Neural cell (in vitro differentiated cells): ENCODE measurements around the gene MAMLD1. TPM values are rescaled to one million over a fixed set of nuclear protein-coding genes. Genes with fewer than 3 reads are reported as not detected.

ENCODE experiments used
- H2AFZ ChIP-seq: fragments of 200-600, 300-800 bp; sonication (generic), shearing (Covaris generic); 2 replicates; pipeline ENCODE4 v1.6.0; 2014; ENCODE audit warnings: low read depth, mild to moderate bottlenecking, antibody characterized with exemption, low read length, moderate library complexity
- H3F3A ChIP-seq: fragments of 200-600 bp; shearing (Covaris generic); 2 replicates; pipeline ENCODE4 v1.6.1; 2016; ENCODE audit warnings: mild to moderate bottlenecking, moderate library complexity, mixed read lengths, antibody characterized with exemption, low read length; ENCODE audit not compliant: insufficient read depth, poor library complexity, severe bottlenecking
- H3K27ac ChIP-seq: fragments of 200-600, 300-800 bp; sonication (generic), shearing (Covaris generic); 2 replicates; pipeline ENCODE4 v1.5.1; 2014; ENCODE audit warnings: mild to moderate bottlenecking, low read length, moderate library complexity
- H3K27me3 ChIP-seq: fragments of 300-800, 200-600 bp; sonication (generic), shearing (Covaris generic); 2 replicates; pipeline ENCODE4 v1.6.0; 2014; ENCODE audit warnings: mild to moderate bottlenecking, low read depth, low read length, moderate library complexity; ENCODE audit not compliant: insufficient read depth
- H3K36me3 ChIP-seq: fragments of 300-800, 200-600 bp; sonication (generic), shearing (Covaris generic); 2 replicates; pipeline ENCODE4 v1.5.1; 2014; ENCODE audit warnings: mild to moderate bottlenecking, antibody characterized with exemption, low read length, moderate library complexity; ENCODE audit not compliant: insufficient read depth
- H3K4me2 ChIP-seq: fragments of 300-800, 200-600 bp; sonication (generic), shearing (Covaris generic); 2 replicates; pipeline ENCODE4 v1.6.0; 2014; ENCODE audit warnings: mild to moderate bottlenecking, low read length
- H3K4me3 ChIP-seq: fragments of 300-800, 200-600 bp; sonication (generic), shearing (Covaris generic); 2 replicates; pipeline ENCODE4 v1.5.1; 2014; ENCODE audit warnings: mild to moderate bottlenecking, low read length, moderate library complexity
- H3K79me2 ChIP-seq: fragments of 200-600 bp; shearing (Covaris generic); replicated peaks from 2 replicates; pipeline ENCODE4 v1.6.0; 2014; ENCODE audit warnings: mild to moderate bottlenecking, low read length, moderate library complexity; ENCODE audit not compliant: insufficient read depth
- H3K9ac ChIP-seq: fragments of 300-800, 200-600 bp; sonication (generic), shearing (Covaris generic); 2 replicates; pipeline ENCODE4 v1.6.1; 2016; ENCODE audit warnings: mild to moderate bottlenecking, low read length, mixed read lengths
- H3K9me2 ChIP-seq: fragments of 200-600 bp; shearing (Covaris generic); 2 replicates; pipeline ENCODE4 v1.6.1; 2016; ENCODE audit warnings: mild to moderate bottlenecking, low read length, mixed read lengths; ENCODE audit not compliant: insufficient read depth
- H3K9me3 ChIP-seq: fragments of 200-600, 300-800 bp; sonication (generic), shearing (Covaris generic); 2 replicates; pipeline ENCODE4 v1.6.1; 2016; ENCODE audit warnings: mild to moderate bottlenecking, mixed run types, low read length, moderate library complexity, mixed read lengths
- H4K20me1 ChIP-seq: fragments of 200-600 bp; shearing (Covaris generic); 2 replicates; pipeline ENCODE4 v1.6.1; 2016; ENCODE audit warnings: mild to moderate bottlenecking, mixed run types; ENCODE audit not compliant: insufficient read depth
- CTCF ChIP-seq: fragments of 450-650 bp; IDR thresholded peaks from 2 replicates; pipeline ENCODE4 v1.5.1; 2014; ENCODE audit warnings: antibody characterized with exemption, mild to moderate bottlenecking, moderate library complexity; ENCODE audit not compliant: poor library complexity, severe bottlenecking
- EP300 ChIP-seq: fragments of 450-650 bp; conservative IDR thresholded peaks from 2 replicates; pipeline ENCODE4 v1.6.1; 2014; ENCODE audit warnings: antibody characterized with exemption, mild to moderate bottlenecking, moderate library complexity; ENCODE audit not compliant: poor library complexity, severe bottlenecking
- EZH2 ChIP-seq: fragments of 200-600, 300-800 bp; shearing (Covaris generic), sonication (generic); IDR thresholded peaks from 2 replicates; pipeline ENCODE4 v1.6.1; 2014; ENCODE audit warnings: antibody characterized with exemption, low read length, borderline replicate concordance, mild to moderate bottlenecking; ENCODE audit not compliant: insufficient read depth, poor library complexity, severe bottlenecking
- MXI1 ChIP-seq: fragments of 450-650 bp; conservative IDR thresholded peaks from 2 replicates; pipeline ENCODE4 v1.6.1; 2014; ENCODE audit warnings: antibody characterized with exemption, mild to moderate bottlenecking; ENCODE audit not compliant: poor library complexity, severe bottlenecking
- POLR2AphosphoS5 ChIP-seq: IDR thresholded peaks from 2 replicates; pipeline ENCODE4 v1.6.1; 2012
- RAD21 ChIP-seq: fragments of 450-650 bp; conservative IDR thresholded peaks from 2 replicates; pipeline ENCODE4 v1.6.1; 2014; ENCODE audit warnings: antibody characterized with exemption, mild to moderate bottlenecking, moderate library complexity
- SMC3 ChIP-seq: fragments of 450-650 bp; conservative IDR thresholded peaks from 2 replicates; pipeline ENCODE4 v1.6.1; 2014; ENCODE audit warnings: antibody characterized with exemption, mild to moderate bottlenecking, moderate library complexity; ENCODE audit not compliant: poor library complexity
- TAF1 ChIP-seq: IDR thresholded peaks from 2 replicates; pipeline ENCODE4 v1.6.1; 2012; ENCODE audit warnings: low read depth
- polyA plus RNA-seq: library from polyadenylated mRNA; depleted of rRNA; stranded (reverse); fragments of >200 nt; gene quantifications from 2 replicates; pipeline ENCODE4 v1.2.3, GENCODE V29; 2014
- TF ChIP-seq, protein P1 (sequence below): IDR thresholded peaks from 2 replicates; pipeline ENCODE4 v1.6.1; 2012; ENCODE audit warnings: borderline replicate concordance

Gene MAMLD1
- polyA plus RNA-seq, 1 donor from 2014 or later = 1.4 TPM

DNA sequence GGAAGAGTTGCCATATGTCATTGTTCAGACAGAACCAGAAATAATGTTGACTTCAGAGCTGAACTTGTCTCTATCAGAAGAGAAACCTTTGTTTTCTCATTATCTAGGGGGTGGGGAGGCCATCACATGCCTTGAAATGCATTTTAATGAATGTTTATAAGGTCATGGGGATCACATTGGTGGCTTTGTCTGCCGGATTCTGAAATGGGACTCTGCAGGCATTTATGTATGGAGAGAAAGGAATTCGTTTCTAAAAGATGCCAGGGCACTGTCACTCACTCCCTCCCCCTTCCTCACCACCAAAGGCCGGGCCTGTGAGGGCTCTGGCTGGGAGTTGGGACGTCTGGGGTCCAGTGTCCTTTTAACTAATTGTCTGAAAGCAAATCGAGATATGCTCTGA lies 102.2 kb downstream of the MAMLD1 start:
- Histone ChIP-seq H3K27ac (no peak overlapping the region), H3K4me2 (no peak overlapping the region), H3K9me2 (no peaks in the 10 kb centered on the region), H3K9me3 (no peaks in the 10 kb centered on the region), H3F3A (no peaks in the 10 kb centered on the region), H2AFZ (no peak overlapping the region), H3K9ac (no peak overlapping the region), H3K27me3 (no peaks in the 10 kb centered on the region), H3K36me3 (no peaks in the 10 kb centered on the region), H3K79me2 (no peaks in the 10 kb centered on the region), H3K4me3 (no peak overlapping the region), H4K20me1 (no peaks in the 10 kb centered on the region)
- TF ChIP-seq EP300 = no peak
- no peak for TF ChIP-seq SMC3
- no peak for TF ChIP-seq MXI1
- TF ChIP-seq, protein P1, sequence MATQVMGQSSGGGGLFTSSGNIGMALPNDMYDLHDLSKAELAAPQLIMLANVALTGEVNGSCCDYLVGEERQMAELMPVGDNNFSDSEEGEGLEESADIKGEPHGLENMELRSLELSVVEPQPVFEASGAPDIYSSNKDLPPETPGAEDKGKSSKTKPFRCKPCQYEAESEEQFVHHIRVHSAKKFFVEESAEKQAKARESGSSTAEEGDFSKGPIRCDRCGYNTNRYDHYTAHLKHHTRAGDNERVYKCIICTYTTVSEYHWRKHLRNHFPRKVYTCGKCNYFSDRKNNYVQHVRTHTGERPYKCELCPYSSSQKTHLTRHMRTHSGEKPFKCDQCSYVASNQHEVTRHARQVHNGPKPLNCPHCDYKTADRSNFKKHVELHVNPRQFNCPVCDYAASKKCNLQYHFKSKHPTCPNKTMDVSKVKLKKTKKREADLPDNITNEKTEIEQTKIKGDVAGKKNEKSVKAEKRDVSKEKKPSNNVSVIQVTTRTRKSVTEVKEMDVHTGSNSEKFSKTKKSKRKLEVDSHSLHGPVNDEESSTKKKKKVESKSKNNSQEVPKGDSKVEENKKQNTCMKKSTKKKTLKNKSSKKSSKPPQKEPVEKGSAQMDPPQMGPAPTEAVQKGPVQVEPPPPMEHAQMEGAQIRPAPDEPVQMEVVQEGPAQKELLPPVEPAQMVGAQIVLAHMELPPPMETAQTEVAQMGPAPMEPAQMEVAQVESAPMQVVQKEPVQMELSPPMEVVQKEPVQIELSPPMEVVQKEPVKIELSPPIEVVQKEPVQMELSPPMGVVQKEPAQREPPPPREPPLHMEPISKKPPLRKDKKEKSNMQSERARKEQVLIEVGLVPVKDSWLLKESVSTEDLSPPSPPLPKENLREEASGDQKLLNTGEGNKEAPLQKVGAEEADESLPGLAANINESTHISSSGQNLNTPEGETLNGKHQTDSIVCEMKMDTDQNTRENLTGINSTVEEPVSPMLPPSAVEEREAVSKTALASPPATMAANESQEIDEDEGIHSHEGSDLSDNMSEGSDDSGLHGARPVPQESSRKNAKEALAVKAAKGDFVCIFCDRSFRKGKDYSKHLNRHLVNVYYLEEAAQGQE = no peak
- no peak for TF ChIP-seq TAF1
- TF ChIP-seq POLR2AphosphoS5 = no peak
- no peak for TF ChIP-seq EZH2
- no peak for TF ChIP-seq CTCF
- TF ChIP-seq RAD21 = no peak

GRCh38 chrX:150465881-150466775 lies 103.0 kb downstream of the MAMLD1 start:
- no peaks in the 10 kb centered on the region for H4K20me1 ChIP-seq
- no peaks in the 10 kb centered on the region for H3F3A ChIP-seq
- no peaks in the 10 kb centered on the region for H3K9me2 ChIP-seq
- no peaks in the 10 kb centered on the region for H3K36me3 ChIP-seq
- H3K27me3 ChIP-seq = no peaks in the 10 kb centered on the region
- no peaks in the 10 kb centered on the region for H3K9me3 ChIP-seq
- no peak for TF ChIP-seq CTCF
- TF ChIP-seq, protein P1 = no peak
- TF ChIP-seq MXI1 = no peak
- TF ChIP-seq RAD21 = no peak
- no peak for TF ChIP-seq EZH2
- no peak for TF ChIP-seq SMC3
- TF ChIP-seq POLR2AphosphoS5 = no peak
- TF ChIP-seq TAF1 = no peak
- TF ChIP-seq EP300 = no peak
- no peak overlapping the region for H3K27ac ChIP-seq
- no peak overlapping the region for H3K4me3 ChIP-seq
- H3K79me2 ChIP-seq = no peaks in the 10 kb centered on the region
- H2AFZ ChIP-seq = no peak overlapping the region
- no peak overlapping the region for H3K9ac ChIP-seq
- no peak overlapping the region for H3K4me2 ChIP-seq
